H9 (cell line): ENCODE measurements around the gene ST6GALNAC6. TPM values are rescaled to one million over a fixed set of nuclear protein-coding genes. Genes with fewer than 3 reads are reported as not detected.

Source experiments
- DNase-seq: peaks from one replicate; pipeline ENCODE4 v3.0.0-alpha.2; 2017
- H2AFZ ChIP-seq: one replicate; pipeline ENCODE4 v1.6.1; 2013; ENCODE audit warnings: mild to moderate bottlenecking, low read length, control low read depth, moderate library complexity
- H2AK5ac ChIP-seq: 2 replicates; pipeline ENCODE4 v1.6.1; 2013; ENCODE audit warnings: low read length, control low read depth, mixed read lengths; ENCODE audit not compliant: insufficient read length
- H2BK120ac ChIP-seq: one replicate; pipeline ENCODE4 v1.6.1; 2013; ENCODE audit warnings: low read depth, mild to moderate bottlenecking, low read length, control low read depth, inconsistent platforms; ENCODE audit not compliant: poor library complexity, severe bottlenecking
- H2BK12ac ChIP-seq: 2 replicates; pipeline ENCODE4 v1.6.1; 2013; ENCODE audit warnings: low read length, control low read depth, mixed read lengths, low read depth; ENCODE audit not compliant: insufficient read length
- H2BK15ac ChIP-seq: 2 replicates; pipeline ENCODE4 v1.6.1; 2013; ENCODE audit warnings: low read depth, low read length, control low read depth
- H2BK20ac ChIP-seq: one replicate; pipeline ENCODE4 v1.6.1; 2013; ENCODE audit warnings: low read depth, mild to moderate bottlenecking, low read length, control low read depth, inconsistent platforms; ENCODE audit not compliant: poor library complexity, severe bottlenecking
- H2BK5ac ChIP-seq: 2 replicates; pipeline ENCODE4 v1.6.1; 2013; ENCODE audit warnings: low read length, control low read depth, mixed read lengths; ENCODE audit not compliant: insufficient read length
- H3K14ac ChIP-seq: 2 replicates; pipeline ENCODE4 v1.6.1; 2013; ENCODE audit warnings: low read length, control low read depth; ENCODE audit not compliant: insufficient read depth
- H3K18ac ChIP-seq: 2 replicates; pipeline ENCODE4 v1.6.1; 2013; ENCODE audit warnings: low read depth, mild to moderate bottlenecking, mixed read lengths, low read length, control low read depth; ENCODE audit not compliant: insufficient read length
- H3K23ac ChIP-seq: 2 replicates; pipeline ENCODE4 v1.6.1; 2013; ENCODE audit warnings: low read length, control low read depth, mixed read lengths, low read depth; ENCODE audit not compliant: insufficient read length
- H3K23me2 ChIP-seq: 2 replicates; pipeline ENCODE4 v1.6.1; 2013; ENCODE audit warnings: low read depth, mild to moderate bottlenecking, mixed read lengths, low read length, control low read depth; ENCODE audit not compliant: insufficient read length, poor library complexity, severe bottlenecking
- H3K27ac ChIP-seq: 2 replicates; pipeline ENCODE4 v1.5.1; 2013; ENCODE audit warnings: low read length, control low read depth, mixed read lengths, low read depth; ENCODE audit not compliant: insufficient read length
- H3K27me3 ChIP-seq: 2 replicates; pipeline ENCODE4 v1.6.1; 2013; ENCODE audit warnings: low read length, control low read depth, inconsistent platforms; ENCODE audit not compliant: insufficient read depth
- H3K4ac ChIP-seq: 2 replicates; pipeline ENCODE4 v1.6.1; 2013; ENCODE audit warnings: low read depth, mild to moderate bottlenecking, control low read depth, inconsistent platforms, low read length, moderate library complexity
- H3K4me1 ChIP-seq: 2 replicates; pipeline ENCODE4 v1.6.1; 2013; ENCODE audit warnings: low read length, control low read depth, inconsistent platforms; ENCODE audit not compliant: insufficient read depth
- H3K4me2 ChIP-seq: 2 replicates; pipeline ENCODE4 v1.6.1; 2013; ENCODE audit warnings: low read length, control low read depth, mixed read lengths; ENCODE audit not compliant: insufficient read length, insufficient read depth
- H3K56ac ChIP-seq: 2 replicates; pipeline ENCODE4 v1.6.1; 2013; ENCODE audit warnings: low read depth, mild to moderate bottlenecking, mixed read lengths, low read length, control low read depth; ENCODE audit not compliant: insufficient read length
- H3K79me1 ChIP-seq: 2 replicates; pipeline ENCODE4 v1.6.1; 2013; ENCODE audit warnings: low read depth, mild to moderate bottlenecking, moderate library complexity, low read length, control low read depth, inconsistent platforms; ENCODE audit not compliant: insufficient read depth, poor library complexity, severe bottlenecking
- H3K79me2 ChIP-seq: 2 replicates; pipeline ENCODE4 v1.6.1; 2013; ENCODE audit warnings: low read length, control low read depth, inconsistent platforms; ENCODE audit not compliant: insufficient read depth
- H3K9ac ChIP-seq: 2 replicates; pipeline ENCODE4 v1.6.1; 2013; ENCODE audit warnings: low read length, control low read depth, mixed read lengths; ENCODE audit not compliant: insufficient read length; ENCODE audit errors: extremely low read depth
- H3K9me3 ChIP-seq: one replicate; pipeline ENCODE4 v1.6.1; 2013; ENCODE audit warnings: low read depth, low read length, inconsistent platforms; ENCODE audit not compliant: control insufficient read depth
- H3T11ph ChIP-seq: one replicate; pipeline ENCODE4 v1.6.1; 2013; ENCODE audit warnings: mild to moderate bottlenecking, low read length, control low read depth, inconsistent platforms
- H4K20me1 ChIP-seq: one replicate; pipeline ENCODE4 v1.6.1; 2013; ENCODE audit not compliant: control insufficient read depth, insufficient read length, insufficient read depth
- H4K5ac ChIP-seq: 2 replicates; pipeline ENCODE4 v1.6.1; 2013; ENCODE audit warnings: low read depth, mild to moderate bottlenecking, mixed read lengths, low read length, control low read depth; ENCODE audit not compliant: insufficient read length
- H4K8ac ChIP-seq: replicated peaks from 2 replicates; pipeline ENCODE4 v1.6.1; 2013; ENCODE audit warnings: low read length, control low read depth, mixed read lengths, low read depth; ENCODE audit not compliant: insufficient read length
- H4K91ac ChIP-seq: 2 replicates; pipeline ENCODE4 v1.6.1; 2013; ENCODE audit warnings: low read depth, mild to moderate bottlenecking, moderate library complexity, mixed read lengths, low read length, control low read depth; ENCODE audit not compliant: insufficient read length
- H3K27ac Mint-ChIP-seq, 3 experiments: 2 replicates in 2 of 3; 3 replicates in 1 of 3; pipeline ENCODE4 v1.8.0; 2020 to 2021; ENCODE audit warnings: mixed read lengths in 3 of 3, mild to moderate bottlenecking in 1 of 3, moderate library complexity in 1 of 3
- H3K27me3 Mint-ChIP-seq: 2 replicates; pipeline ENCODE4 v1.8.0; 2021; ENCODE audit warnings: low read depth, mild to moderate bottlenecking, moderate library complexity, mixed read lengths
- H3K36me3 Mint-ChIP-seq, 3 experiments: 2 replicates in 2 of 3; 3 replicates in 1 of 3; pipeline ENCODE4 v1.8.0; 2020 to 2021; ENCODE audit warnings: low read depth in 3 of 3, mixed read lengths in 3 of 3; ENCODE audit not compliant: insufficient read depth in 1 of 3
- H3K4me1 Mint-ChIP-seq, 2 experiments: 2 replicates each; pipeline ENCODE4 v1.8.0; 2020; ENCODE audit warnings: mixed read lengths in 2 of 2
- H3K4me3 Mint-ChIP-seq, 2 experiments: 2 replicates in 1 of 2; 3 replicates in 1 of 2; pipeline ENCODE4 v1.8.0; 2020 to 2021; ENCODE audit warnings: mild to moderate bottlenecking in 2 of 2, mixed read lengths in 2 of 2, moderate library complexity in 1 of 2
- H3K9me3 Mint-ChIP-seq, 2 experiments: 2 replicates in 1 of 2; 3 replicates in 1 of 2; pipeline ENCODE4 v1.8.0; 2020; ENCODE audit warnings: mild to moderate bottlenecking in 2 of 2, mixed read lengths in 2 of 2, moderate library complexity in 1 of 2
- CTCF ChIP-seq: fragments of 200-600 bp; sonication (generic); conservative IDR thresholded peaks from 3 replicates; pipeline ENCODE4 v1.8.0; 2021; ENCODE audit warnings: antibody characterized with exemption, mild to moderate bottlenecking
- WGBS: extraction: QIAGEN DNeasy Blood & Tissue Kit; methylation state at CpG from one replicate; pipeline ENCODE4 v1.1.7; 2013; ENCODE audit warnings: missing lambda C conversion rate, low lambda C conversion rate, mixed read lengths; ENCODE audit not compliant: insufficient read length; ENCODE audit errors: extremely low coverage; 5-methylcytosine and 5-hydroxymethylcytosine counted together
- microRNA-seq: library from miRNA; unstranded; fragments of <30 nt; microRNA quantifications from one replicate; pipeline ENCODE4, GENCODE V29; 2020; ENCODE audit warnings: borderline microRNAs expressed
- total RNA-seq: library from RNA; stranded (reverse); gene quantifications from 2 replicates; pipeline ENCODE4 v1.2.1, GENCODE V29; 2021

ST6GALNAC6 gene
- total RNA-seq, 1 experiment from 2014 or later = 29.8 TPM

GRCh38 chr9:127835991-127836516 is 63.3 kb downstream of the ST6GALNAC6 start:
- Histone ChIP-seq H4K8ac (no peak overlapping the region), H3K79me2 (no peaks in the 10 kb centered on the region), H3K27me3 (no peaks in the 10 kb centered on the region), H3K23me2 (no peaks in the 10 kb centered on the region), H2BK20ac (no peak overlapping the region), H2BK15ac (no peak overlapping the region), H2AK5ac (no peak overlapping the region), H2AFZ (no peak overlapping the region), H3K4ac (no peak overlapping the region), H4K20me1 (no peaks in the 10 kb centered on the region), H3K4me2 (no peak overlapping the region), H2BK12ac (no peak overlapping the region), H3K14ac (no peak overlapping the region; the same call in 1 of the 2 replicates), H3K27ac (no peak overlapping the region), H3K9me3 (no peaks in the 10 kb centered on the region), H3K4me1 (no peaks in the 10 kb centered on the region; the same call in 1 of the 2 replicates), H4K91ac (no peak overlapping the region), H3K56ac (no peak overlapping the region), H3K18ac (no peak overlapping the region), H3K23ac (no peak overlapping the region), H2BK120ac (no peak overlapping the region), H3K9ac (no peak overlapping the region), H4K5ac (no peak overlapping the region), H2BK5ac (no peak overlapping the region), H3K79me1 (no peaks in the 10 kb centered on the region), H3T11ph (no peak overlapping the region)
- TF ChIP-seq CTCF = no peak
- WGBS = no CpG with 5 or more reads among the region's 17 CpGs
- Mint-ChIP-seq H3K27me3 (no peaks in the 10 kb centered on the region), H3K9me3 (no peaks in the 10 kb centered on the region), H3K36me3 (no peaks in the 10 kb centered on the region), H3K4me3 (no peak overlapping the region), H3K27ac (peak overlapping the region in 1 of 3 experiments; percentile 15; a peak in 1 of 7 replicates), H3K4me1 (peaks cover 0 to 14% of the 10 kb centered on the region in 2 experiments; a peak in 1 of 4 replicates)
- DNase-seq = no peak

Small RNA genes lying within 50 kb of the gene (microRNA-seq; reads per million reads assigned to microRNA genes)
- not detected for gene MIR4672

Other genes with a start within 250 kb of the ST6GALNAC6 start
- gene CFAP157, start 192.6 kb downstream of the ST6GALNAC6 start, total RNA-seq = 0.15 and 0.22 TPM in 2 replicates
- gene PTRH1, start 183.9 kb downstream of the ST6GALNAC6 start, total RNA-seq = 10.6 and 10.9 TPM in 2 replicates
- gene TTC16, start 183.5 kb downstream of the ST6GALNAC6 start, total RNA-seq = not detected in 2 replicates
- gene TOR2A, start 164.3 kb downstream of the ST6GALNAC6 start, total RNA-seq = 13.2 and 16.3 TPM in 2 replicates
- 1.3 and 1.7 TPM in 2 replicates for gene SH2D3C, start 120.9 kb downstream of the ST6GALNAC6 start, total RNA-seq
- 85.7 and 87.8 TPM in 2 replicates for gene CDK9, start 113.6 kb downstream of the ST6GALNAC6 start, total RNA-seq
- 68.4 TPM in 2 replicates for gene FPGS, start 96.7 kb downstream of the ST6GALNAC6 start, total RNA-seq
- gene ENG, start 44.9 kb downstream of the ST6GALNAC6 start, total RNA-seq = 1.8 and 2.1 TPM in 2 replicates
- gene AK1, start 21.9 kb downstream of the ST6GALNAC6 start, total RNA-seq = 31.6 and 41.9 TPM in 2 replicates
- gene ST6GALNAC4, start 17.4 kb upstream of the ST6GALNAC6 start, total RNA-seq = 15.4 and 16.5 TPM in 2 replicates
- gene PIP5KL1, start 31.2 kb upstream of the ST6GALNAC6 start, total RNA-seq = 9.0 and 11.6 TPM in 2 replicates
- gene DPM2, start 38.3 kb upstream of the ST6GALNAC6 start, total RNA-seq = 44.7 and 46.1 TPM in 2 replicates
- gene EEIG1, start 81.4 kb upstream of the ST6GALNAC6 start, total RNA-seq = 52.3 and 59.5 TPM in 2 replicates
- 6.3 TPM in 2 replicates for gene NAIF1, start 167.7 kb upstream of the ST6GALNAC6 start, total RNA-seq
- gene SLC25A25, start 168.6 kb upstream of the ST6GALNAC6 start, total RNA-seq = 16.0 and 16.9 TPM in 2 replicates
- gene PTGES2, start 228.1 kb upstream of the ST6GALNAC6 start, total RNA-seq = 60.4 and 63.9 TPM in 2 replicates
- not detected in 2 replicates for gene LCN2, start 249.8 kb upstream of the ST6GALNAC6 start, total RNA-seq